Measurements from ENCODE around the gene KCNC1. TPM values are rescaled to one million over a fixed set of nuclear protein-coding genes. Genes with fewer than 3 reads are reported as not detected.

Gene KCNC1
- total and polyA plus RNA-seq, 2 of the 13 experiments (the other 11 are each of a cell fraction or from before 2014, with no cell fraction given): 0.01 to 0.04 TPM

DNA sequence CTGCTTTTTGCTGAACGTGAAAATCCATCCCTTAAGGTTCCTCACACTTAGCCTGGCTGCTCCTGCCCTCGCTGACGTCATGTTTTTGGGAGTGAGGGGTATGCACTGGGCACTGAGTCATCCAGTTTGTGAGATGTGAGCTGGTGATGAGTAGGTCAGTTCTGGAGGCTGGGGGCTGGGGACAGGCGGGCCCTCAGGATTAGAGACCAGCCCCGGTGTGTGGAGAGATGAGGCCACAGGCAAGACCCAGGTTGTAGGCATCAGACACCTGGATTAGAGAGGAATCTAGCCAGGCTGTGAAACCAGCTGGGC, 9.2 kb downstream of the KCNC1 start (continued):
- TF ChIP-seq, protein P1, sequence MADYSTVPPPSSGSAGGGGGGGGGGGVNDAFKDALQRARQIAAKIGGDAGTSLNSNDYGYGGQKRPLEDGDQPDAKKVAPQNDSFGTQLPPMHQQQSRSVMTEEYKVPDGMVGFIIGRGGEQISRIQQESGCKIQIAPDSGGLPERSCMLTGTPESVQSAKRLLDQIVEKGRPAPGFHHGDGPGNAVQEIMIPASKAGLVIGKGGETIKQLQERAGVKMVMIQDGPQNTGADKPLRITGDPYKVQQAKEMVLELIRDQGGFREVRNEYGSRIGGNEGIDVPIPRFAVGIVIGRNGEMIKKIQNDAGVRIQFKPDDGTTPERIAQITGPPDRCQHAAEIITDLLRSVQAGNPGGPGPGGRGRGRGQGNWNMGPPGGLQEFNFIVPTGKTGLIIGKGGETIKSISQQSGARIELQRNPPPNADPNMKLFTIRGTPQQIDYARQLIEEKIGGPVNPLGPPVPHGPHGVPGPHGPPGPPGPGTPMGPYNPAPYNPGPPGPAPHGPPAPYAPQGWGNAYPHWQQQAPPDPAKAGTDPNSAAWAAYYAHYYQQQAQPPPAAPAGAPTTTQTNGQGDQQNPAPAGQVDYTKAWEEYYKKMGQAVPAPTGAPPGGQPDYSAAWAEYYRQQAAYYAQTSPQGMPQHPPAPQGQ (CRISPR knock-in tag; IDR thresholded peaks at IDR 0.05; ENCODE audit: borderline replicate concordance): no peak
- no peak for TF ChIP-seq NFYC (CRISPR knock-in tag; IDR thresholded peaks at IDR 0.05)
- TF ChIP-seq, protein P2, sequence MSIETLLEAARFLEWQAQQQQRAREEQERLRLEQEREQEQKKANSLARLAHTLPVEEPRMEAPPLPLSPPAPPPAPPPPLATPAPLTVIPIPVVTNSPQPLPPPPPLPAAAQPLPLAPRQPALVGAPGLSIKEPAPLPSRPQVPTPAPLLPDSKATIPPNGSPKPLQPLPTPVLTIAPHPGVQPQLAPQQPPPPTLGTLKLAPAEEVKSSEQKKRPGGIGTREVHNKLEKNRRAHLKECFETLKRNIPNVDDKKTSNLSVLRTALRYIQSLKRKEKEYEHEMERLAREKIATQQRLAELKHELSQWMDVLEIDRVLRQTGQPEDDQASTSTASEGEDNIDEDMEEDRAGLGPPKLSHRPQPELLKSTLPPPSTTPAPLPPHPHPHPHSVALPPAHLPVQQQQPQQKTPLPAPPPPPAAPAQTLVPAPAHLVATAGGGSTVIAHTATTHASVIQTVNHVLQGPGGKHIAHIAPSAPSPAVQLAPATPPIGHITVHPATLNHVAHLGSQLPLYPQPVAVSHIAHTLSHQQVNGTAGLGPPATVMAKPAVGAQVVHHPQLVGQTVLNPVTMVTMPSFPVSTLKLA (IDR thresholded peaks at IDR 0.05): no peak
- no peak for TF ChIP-seq ONECUT2 (CRISPR knock-in tag; IDR thresholded peaks at IDR 0.05)
- no peak for TF ChIP-seq ZFY (CRISPR knock-in tag; IDR thresholded peaks at IDR 0.05)
- TF ChIP-seq CREB1 (IDR thresholded peaks at IDR 0.05): peak; percentile 90
- TF ChIP-seq CREB1 (CRISPR knock-in tag; IDR thresholded peaks at IDR 0.05): no peak
- TF ChIP-seq ATF7 (IDR thresholded peaks at IDR 0.05): peak; percentile 91
- no peak for TF ChIP-seq ATF7 (CRISPR knock-in tag; IDR thresholded peaks at IDR 0.05)

DNA sequence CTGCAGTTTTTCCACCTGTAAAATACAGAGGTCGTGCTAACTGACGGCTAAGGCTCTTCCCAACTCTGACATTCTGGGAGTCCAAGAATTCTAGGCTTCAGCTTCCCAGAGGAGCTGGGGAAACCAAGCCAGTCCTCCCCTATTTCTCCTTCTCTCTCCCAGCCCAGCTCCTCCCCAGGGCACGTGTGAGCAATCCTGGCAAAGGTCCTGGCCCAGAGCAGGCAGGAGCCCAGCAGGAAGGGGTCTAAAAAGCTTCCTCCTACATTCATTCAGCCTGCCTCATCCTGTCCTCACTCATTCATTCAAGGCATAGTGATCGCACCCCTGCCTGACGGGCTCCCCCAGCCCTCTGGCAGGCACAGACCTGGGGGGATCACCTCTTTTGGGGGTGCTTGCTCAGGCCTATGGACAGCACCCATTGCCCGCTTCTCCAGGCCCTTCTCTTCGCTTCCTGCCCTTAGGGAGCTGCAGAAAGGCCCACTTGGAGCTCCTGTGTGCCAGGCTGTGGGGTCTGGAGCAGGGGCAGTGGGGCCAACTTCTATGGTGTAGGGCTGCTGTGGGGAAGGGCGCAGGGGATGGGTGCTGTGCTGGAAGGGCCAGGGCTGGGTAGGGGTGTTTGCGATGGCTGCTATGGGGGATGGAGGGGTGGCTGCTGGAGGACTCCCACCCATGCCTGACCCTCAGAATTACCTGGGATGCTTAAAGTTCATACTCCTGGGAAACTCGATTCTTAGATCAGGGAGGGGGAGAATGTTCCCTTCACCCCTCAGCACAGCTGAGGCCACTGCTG, 9.8 kb downstream of the KCNC1 start:
- WGBS (ENCODE audit: low lambda C conversion rate): 28% methylated on average over 6 of the region's 10 CpGs
- BruUV-seq (replicated peaks): no TSS peak

More for the DNA sequence above, 9.8 kb downstream of the KCNC1 start:
- DNase-seq (ENCODE audit: low spot score): no peak
- Histone ChIP-seq H4K20me1 (ENCODE audit: insufficient read depth, low read length) (no peaks in the 10 kb centered on the region), H3K9me3 (ENCODE audit: low read length) (no peaks in the 10 kb centered on the region), H3K4me1 (ENCODE audit: insufficient read depth, low read length) (peaks cover 9% of the 10 kb centered on the region), H3K79me2 (ENCODE audit: insufficient read depth, low read length) (no peaks in the 10 kb centered on the region), H3K27me3 (ENCODE audit: control insufficient read depth in 1 of 2, insufficient read depth in 2 of 2, low read length in 2 of 2) (peaks cover 2 to 35% of the 10 kb centered on the region in 2 experiments; a peak in 3 of 5 replicates), H3K27ac (ENCODE audit: extremely low read length, insufficient read depth, low read length) (no peak overlapping the region), H3K4me2 (ENCODE audit: low read depth, low read length) (no peak overlapping the region), H3K9ac (ENCODE audit: insufficient read depth, low read depth, low read length) (no peak overlapping the region), H3K4me3 (replicated peaks in 1 of 3; ENCODE audit: insufficient read depth in 1 of 3, low read depth in 2 of 3, low read length in 3 of 3) (no peak overlapping the region), H3K36me3 (replicated peaks in 1 of 2; ENCODE audit: control insufficient read depth in 1 of 2, insufficient read depth in 2 of 2, low read length in 2 of 2) (no peaks in the 10 kb centered on the region), H2AFZ (ENCODE audit: low read length) (no peak overlapping the region)
- in situ Hi-C loops (cut with HindIII; ENCODE audit: extremely low pct_ligation_motif_present, low pct_unique_long_range_greater_than_20kb) (no loop called here), intact Hi-C loops (cut with micrococcal nuclease; ENCODE audit: unreplicated experiment) (no loop called here)
- POLR2A ChIA-PET: no interaction called here
- CTCF ChIA-PET (ENCODE audit: low intra/inter-chr PET ratio, low total read pairs): interaction anchor here (0.6 kb wide), 1 partner anchor 189 kb away, joined by 3 read pairs; no protein-coding TSS in a partner anchor
- ATAC-seq: no peak
- TF ChIP-seq ZKSCAN1 (IDR thresholded peaks at IDR 0.05; ENCODE audit: low read length): no peak
- TF ChIP-seq, protein P3, sequence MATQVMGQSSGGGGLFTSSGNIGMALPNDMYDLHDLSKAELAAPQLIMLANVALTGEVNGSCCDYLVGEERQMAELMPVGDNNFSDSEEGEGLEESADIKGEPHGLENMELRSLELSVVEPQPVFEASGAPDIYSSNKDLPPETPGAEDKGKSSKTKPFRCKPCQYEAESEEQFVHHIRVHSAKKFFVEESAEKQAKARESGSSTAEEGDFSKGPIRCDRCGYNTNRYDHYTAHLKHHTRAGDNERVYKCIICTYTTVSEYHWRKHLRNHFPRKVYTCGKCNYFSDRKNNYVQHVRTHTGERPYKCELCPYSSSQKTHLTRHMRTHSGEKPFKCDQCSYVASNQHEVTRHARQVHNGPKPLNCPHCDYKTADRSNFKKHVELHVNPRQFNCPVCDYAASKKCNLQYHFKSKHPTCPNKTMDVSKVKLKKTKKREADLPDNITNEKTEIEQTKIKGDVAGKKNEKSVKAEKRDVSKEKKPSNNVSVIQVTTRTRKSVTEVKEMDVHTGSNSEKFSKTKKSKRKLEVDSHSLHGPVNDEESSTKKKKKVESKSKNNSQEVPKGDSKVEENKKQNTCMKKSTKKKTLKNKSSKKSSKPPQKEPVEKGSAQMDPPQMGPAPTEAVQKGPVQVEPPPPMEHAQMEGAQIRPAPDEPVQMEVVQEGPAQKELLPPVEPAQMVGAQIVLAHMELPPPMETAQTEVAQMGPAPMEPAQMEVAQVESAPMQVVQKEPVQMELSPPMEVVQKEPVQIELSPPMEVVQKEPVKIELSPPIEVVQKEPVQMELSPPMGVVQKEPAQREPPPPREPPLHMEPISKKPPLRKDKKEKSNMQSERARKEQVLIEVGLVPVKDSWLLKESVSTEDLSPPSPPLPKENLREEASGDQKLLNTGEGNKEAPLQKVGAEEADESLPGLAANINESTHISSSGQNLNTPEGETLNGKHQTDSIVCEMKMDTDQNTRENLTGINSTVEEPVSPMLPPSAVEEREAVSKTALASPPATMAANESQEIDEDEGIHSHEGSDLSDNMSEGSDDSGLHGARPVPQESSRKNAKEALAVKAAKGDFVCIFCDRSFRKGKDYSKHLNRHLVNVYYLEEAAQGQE (IDR thresholded peaks at IDR 0.05; ENCODE audit: borderline replicate concordance in 1 of 2, low read depth in 1 of 2, low read length in 2 of 2): no peak
- no peak for TF ChIP-seq RFX3 (CRISPR knock-in tag; IDR thresholded peaks at IDR 0.05)
- no peak for TF ChIP-seq NFE2 (CRISPR knock-in tag; IDR thresholded peaks at IDR 0.05)
- TF ChIP-seq ZFP62 (CRISPR knock-in tag; IDR thresholded peaks at IDR 0.05): no peak
- no peak for FAIRE-seq

Measured in HepG2 (cell line).